Caco-2 (cell line): Measurements from ENCODE around the gene MOB2. TPM values are rescaled to one million over a fixed set of nuclear protein-coding genes. Genes with fewer than 3 reads are reported as not detected.

ENCODE experiments used
- BruUV-seq: library from RNA; stranded (reverse); fragments of 400-500 nt; replicated peaks from 2 replicates; lab custom pipeline; 2021; lab: Mats Ljungman, UMichigan
- CTCF ChIA-PET: fragments of 300-600 bp; sonication (Branson Sonifier 250); formaldehyde crosslinking; loops from one replicate; lab custom pipeline; 2022; ENCODE audit warnings: antibody characterized with exemption; lab: Charles Lee
- POLR2A ChIA-PET: fragments of 300-600 bp; sonication (Branson Sonifier 250); formaldehyde crosslinking; loops from one replicate; lab custom pipeline; 2022; ENCODE audit warnings: antibody characterized with exemption; lab: Charles Lee
- DNase-seq, 2 experiments: peaks; one replicate each; pipeline versions ENCODE4 v3.0.0 to v3.0.0-alpha.2; 2020 to 2022
- H3K27me3 ChIP-seq: replicated peaks from 2 replicates; pipeline ENCODE4 v1.6.0; 2011; ENCODE audit warnings: low read length; ENCODE audit not compliant: control insufficient read depth, insufficient read depth
- H3K36me3 ChIP-seq: 2 replicates; pipeline ENCODE4 v1.5.1; 2011; ENCODE audit warnings: low read length; ENCODE audit not compliant: control insufficient read depth, insufficient read depth
- H3K4me1 ChIP-seq: fragments of 250-450 bp; sonication (Bioruptor Pico); 2 replicates; pipeline ENCODE4 v1.5.1; 2020; ENCODE audit warnings: mild to moderate bottlenecking
- H3K4me3 ChIP-seq: 2 replicates; pipeline ENCODE4 v1.5.1; 2011; ENCODE audit warnings: low read depth, mild to moderate bottlenecking, control low read depth, low read length
- H3K9me3 ChIP-seq: fragments of 250-450 bp; sonication (Bioruptor Pico); 2 replicates; pipeline ENCODE4 v1.5.1; 2020; ENCODE audit warnings: mild to moderate bottlenecking, moderate library complexity
- H3K27ac Mint-ChIP-seq: one replicate; pipeline ENCODE4 v1.8.0; 2022; ENCODE audit warnings: mixed read lengths; ENCODE audit not compliant: unreplicated experiment
- H3K27me3 Mint-ChIP-seq: one replicate; pipeline ENCODE4 v1.8.0; 2022; ENCODE audit warnings: mixed read lengths; ENCODE audit not compliant: insufficient read depth, unreplicated experiment
- H3K36me3 Mint-ChIP-seq: one replicate; pipeline ENCODE4 v1.8.0; 2022; ENCODE audit warnings: mild to moderate bottlenecking, mixed read lengths; ENCODE audit not compliant: insufficient read depth, unreplicated experiment
- H3K4me1 Mint-ChIP-seq: one replicate; pipeline ENCODE4 v1.8.0; 2022; ENCODE audit warnings: low read depth, mixed read lengths; ENCODE audit not compliant: unreplicated experiment
- H3K4me3 Mint-ChIP-seq: one replicate; pipeline ENCODE4 v1.8.0; 2022; ENCODE audit warnings: mild to moderate bottlenecking, moderate library complexity, mixed read lengths; ENCODE audit not compliant: unreplicated experiment
- H3K9me3 Mint-ChIP-seq: one replicate; pipeline ENCODE4 v1.8.0; 2022; ENCODE audit warnings: mixed read lengths; ENCODE audit not compliant: unreplicated experiment
- intact Hi-C: fragments of 100-400 bp; cut with micrococcal nuclease; formaldehyde crosslinking; loops from one replicate; pipeline ENCODE4 v1.10.0; 2022; ENCODE audit not compliant: unreplicated experiment
- total RNA-seq: library from RNA; stranded (reverse); gene quantifications from 2 replicates; pipeline ENCODE4 v1.2.3, GENCODE V29; 2022
- TF ChIP-seq, protein P1 (sequence below), 2 experiments: fragments of 200-600 bp in 1 of 2; IDR thresholded peaks; 1 replicate in 1 of 2; 2 replicates in 1 of 2; pipeline versions ENCODE4 v1.5.1 to v1.8.0; 2011 to 2022; ENCODE audit warnings: antibody characterized with exemption in 1 of 2, control low read depth in 1 of 2, inconsistent platforms in 1 of 2, low read depth in 1 of 2, low read length in 1 of 2, mild to moderate bottlenecking in 1 of 2, moderate library complexity in 1 of 2; ENCODE audit not compliant: insufficient read depth in 1 of 2, severe bottlenecking in 1 of 2, unreplicated experiment in 1 of 2

Gene MOB2
- total RNA-seq, 1 experiment from 2014 or later: 32.7 TPM

DNA sequence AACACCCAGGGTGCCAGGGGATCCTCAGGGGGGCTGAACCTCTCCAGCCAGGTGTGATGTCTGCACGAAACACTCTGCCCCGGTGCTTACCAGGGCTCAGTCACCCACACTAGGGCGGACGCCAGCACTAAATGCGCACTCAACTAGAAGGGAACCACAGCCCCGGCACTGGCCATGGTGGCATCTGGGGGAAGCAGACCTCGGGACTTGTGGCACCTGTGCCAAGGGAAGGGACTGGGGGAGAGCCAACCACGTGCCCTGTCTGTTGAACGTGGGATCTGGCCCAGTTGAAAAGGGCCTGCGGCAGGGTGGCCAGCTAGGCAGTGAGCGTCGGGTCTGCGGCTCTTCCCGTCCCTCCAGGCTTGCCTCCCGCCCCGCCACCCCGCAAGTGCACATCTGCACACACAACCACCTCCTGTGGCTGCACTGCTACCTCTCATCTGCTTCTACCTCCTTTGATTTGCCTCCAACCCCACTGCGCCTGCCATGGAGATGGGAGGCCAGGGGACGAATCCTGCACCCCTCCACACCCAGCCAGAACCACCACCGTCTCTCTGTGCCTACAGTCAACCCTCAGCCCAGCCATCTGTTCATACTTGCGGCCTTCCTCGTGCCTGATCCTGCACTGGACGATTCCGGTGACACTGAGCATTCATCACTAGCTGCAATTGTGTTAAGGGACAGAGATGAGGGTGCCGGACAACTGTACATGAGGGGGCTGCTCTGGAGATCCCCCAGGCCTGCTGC is 15.0 kb upstream of the MOB2 start:
- H3K4me1 ChIP-seq: no peaks in the 10 kb centered on the region
- no peak overlapping the region for H3K4me3 ChIP-seq
- H3K9me3 Mint-ChIP-seq: no peaks in the 10 kb centered on the region
- DNase-seq: no peak
- H3K4me1 Mint-ChIP-seq: no peaks in the 10 kb centered on the region
- no peaks in the 10 kb centered on the region for H3K36me3 ChIP-seq
- intact Hi-C loops: no loop called here
- H3K9me3 ChIP-seq: no peaks in the 10 kb centered on the region
- H3K4me3 Mint-ChIP-seq: no peak overlapping the region
- no peak overlapping the region for H3K27ac Mint-ChIP-seq
- BruUV-seq: no TSS peak
- TF ChIP-seq, protein P1, sequence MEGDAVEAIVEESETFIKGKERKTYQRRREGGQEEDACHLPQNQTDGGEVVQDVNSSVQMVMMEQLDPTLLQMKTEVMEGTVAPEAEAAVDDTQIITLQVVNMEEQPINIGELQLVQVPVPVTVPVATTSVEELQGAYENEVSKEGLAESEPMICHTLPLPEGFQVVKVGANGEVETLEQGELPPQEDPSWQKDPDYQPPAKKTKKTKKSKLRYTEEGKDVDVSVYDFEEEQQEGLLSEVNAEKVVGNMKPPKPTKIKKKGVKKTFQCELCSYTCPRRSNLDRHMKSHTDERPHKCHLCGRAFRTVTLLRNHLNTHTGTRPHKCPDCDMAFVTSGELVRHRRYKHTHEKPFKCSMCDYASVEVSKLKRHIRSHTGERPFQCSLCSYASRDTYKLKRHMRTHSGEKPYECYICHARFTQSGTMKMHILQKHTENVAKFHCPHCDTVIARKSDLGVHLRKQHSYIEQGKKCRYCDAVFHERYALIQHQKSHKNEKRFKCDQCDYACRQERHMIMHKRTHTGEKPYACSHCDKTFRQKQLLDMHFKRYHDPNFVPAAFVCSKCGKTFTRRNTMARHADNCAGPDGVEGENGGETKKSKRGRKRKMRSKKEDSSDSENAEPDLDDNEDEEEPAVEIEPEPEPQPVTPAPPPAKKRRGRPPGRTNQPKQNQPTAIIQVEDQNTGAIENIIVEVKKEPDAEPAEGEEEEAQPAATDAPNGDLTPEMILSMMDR (IDR thresholded peaks at IDR 0.05; ENCODE audit: insufficient read depth in 1 of 2, low read depth in 1 of 2, low read length in 1 of 2, severe bottlenecking in 1 of 2, unreplicated experiment in 1 of 2): no peak
- CTCF ChIA-PET: no interaction called here
- H3K36me3 Mint-ChIP-seq: peaks cover 7% of the 10 kb centered on the region
- H3K27me3 ChIP-seq: no peaks in the 10 kb centered on the region
- no peaks in the 10 kb centered on the region for H3K27me3 Mint-ChIP-seq
- POLR2A ChIA-PET: no interaction called here

DNA sequence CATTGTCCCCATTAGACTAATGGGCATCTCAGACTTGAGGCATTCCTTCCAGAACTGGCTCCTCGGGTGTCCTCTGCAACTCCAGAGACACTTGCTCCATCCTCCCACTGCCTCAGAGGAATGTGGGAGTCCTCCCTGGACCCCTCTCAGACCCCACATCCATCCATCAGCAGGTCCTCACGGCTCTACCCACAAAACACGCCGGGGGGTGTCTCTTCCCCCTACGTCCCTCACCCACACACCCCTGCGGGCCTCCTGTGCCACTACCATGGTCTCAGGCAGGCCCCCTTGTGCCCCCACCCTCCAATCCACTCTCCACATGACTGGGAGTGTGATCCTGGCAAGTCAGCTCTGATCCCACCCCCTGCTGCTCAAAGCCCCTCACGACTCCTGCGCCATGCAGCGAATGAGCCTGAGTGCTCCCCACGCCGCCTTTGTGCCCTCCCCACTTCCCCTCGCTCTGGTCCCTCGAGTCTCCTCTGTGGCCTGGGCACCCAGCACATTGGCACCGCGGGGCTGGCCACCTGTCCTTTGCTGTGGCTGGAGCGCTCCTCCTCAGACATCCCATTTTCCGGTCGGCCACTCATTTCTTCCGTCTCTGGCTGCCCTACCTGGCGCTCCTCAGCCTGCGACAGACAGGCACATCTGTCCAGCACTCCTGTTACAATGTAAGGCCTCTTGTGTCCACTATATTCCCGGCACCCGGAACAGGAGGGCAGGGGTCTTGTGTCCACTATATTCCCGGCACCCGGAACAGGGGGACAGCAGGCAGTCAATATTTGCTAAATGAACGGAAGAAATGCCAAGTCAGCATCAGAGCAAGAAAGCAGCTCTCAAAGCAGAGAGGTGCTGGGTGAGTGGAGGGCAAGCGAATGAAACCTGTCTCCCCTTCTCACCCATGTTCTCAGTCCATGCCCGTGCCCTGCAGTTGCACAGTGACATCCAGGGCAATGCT is 14.2 kb upstream of the MOB2 start:
- Histone ChIP-seq H3K9me3 (no peaks in the 10 kb centered on the region), H3K4me1 (no peaks in the 10 kb centered on the region), H3K27me3 (no peaks in the 10 kb centered on the region), H3K36me3 (no peaks in the 10 kb centered on the region), H3K4me3 (no peak overlapping the region)
- POLR2A ChIA-PET: no interaction called here
- Mint-ChIP-seq H3K27ac (no peak overlapping the region), H3K4me1 (no peaks in the 10 kb centered on the region), H3K27me3 (no peaks in the 10 kb centered on the region), H3K36me3 (peaks cover 7% of the 10 kb centered on the region), H3K4me3 (no peak overlapping the region), H3K9me3 (no peaks in the 10 kb centered on the region)
- no peak for DNase-seq
- BruUV-seq: no TSS peak
- intact Hi-C loops: no loop called here
- CTCF ChIA-PET: no interaction called here
- TF ChIP-seq, protein P1 (IDR thresholded peaks at IDR 0.05; ENCODE audit: insufficient read depth in 1 of 2, low read depth in 1 of 2, low read length in 1 of 2, severe bottlenecking in 1 of 2, unreplicated experiment in 1 of 2): no peak

DNA sequence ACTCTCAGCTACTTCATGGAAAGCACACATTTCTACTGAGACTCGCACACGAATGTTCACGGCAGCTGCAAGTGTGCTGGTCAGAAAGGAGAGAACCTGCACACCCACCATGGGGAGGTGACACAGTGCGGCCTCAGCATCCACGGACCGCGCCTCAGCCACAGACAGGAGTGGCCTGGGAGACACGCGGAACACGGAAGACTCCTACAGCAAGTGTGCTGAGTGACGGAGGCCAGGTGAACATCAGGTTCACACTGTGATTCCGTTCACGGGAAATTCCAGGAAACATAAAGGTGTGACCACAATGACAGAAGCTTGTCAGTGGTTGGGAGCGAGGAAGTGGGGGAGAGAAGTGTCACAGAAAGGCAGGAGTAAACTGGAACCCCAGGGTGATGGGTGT is 13.3 kb upstream of the MOB2 start:
- intact Hi-C loops: no loop called here
- H3K36me3 ChIP-seq: no peaks in the 10 kb centered on the region
- no peaks in the 10 kb centered on the region for H3K9me3 ChIP-seq
- no peaks in the 10 kb centered on the region for H3K4me1 Mint-ChIP-seq
- no peak for DNase-seq
- H3K4me1 ChIP-seq: no peaks in the 10 kb centered on the region
- ChIA-PET POLR2A (no interaction called here), CTCF (no interaction called here)
- no peaks in the 10 kb centered on the region for H3K9me3 Mint-ChIP-seq
- no peaks in the 10 kb centered on the region for H3K27me3 ChIP-seq
- TF ChIP-seq, protein P1 (IDR thresholded peaks at IDR 0.05; ENCODE audit: insufficient read depth in 1 of 2, low read depth in 1 of 2, low read length in 1 of 2, severe bottlenecking in 1 of 2, unreplicated experiment in 1 of 2): no peak
- no peak overlapping the region for H3K4me3 Mint-ChIP-seq
- no peak overlapping the region for H3K4me3 ChIP-seq
- peaks cover 7% of the 10 kb centered on the region for H3K36me3 Mint-ChIP-seq
- BruUV-seq: no TSS peak
- no peaks in the 10 kb centered on the region for H3K27me3 Mint-ChIP-seq
- no peak overlapping the region for H3K27ac Mint-ChIP-seq
